IPS DF 6.9 (cell line): ENCODE data around the gene CNTNAP2.

Source experiments
- DNase-seq: peaks from one replicate; pipeline ENCODE4 v3.0.0-alpha.2; 2013; ENCODE audit warnings: low read depth, low spot score
- H3K27ac ChIP-seq: one replicate; pipeline ENCODE4 v1.5.1; 2013; ENCODE audit warnings: low read length, control low read depth
- H3K27me3 ChIP-seq: 2 replicates; pipeline ENCODE4 v1.6.1; 2013; ENCODE audit warnings: mild to moderate bottlenecking, low read length; ENCODE audit not compliant: control insufficient read depth, insufficient read depth
- H3K36me3 ChIP-seq: 2 replicates; pipeline ENCODE4 v1.6.1; 2013; ENCODE audit warnings: low read length; ENCODE audit not compliant: control insufficient read depth, insufficient read depth
- H3K4me1 ChIP-seq: 2 replicates; pipeline ENCODE4 v1.6.1; 2013; ENCODE audit warnings: low read length; ENCODE audit not compliant: control insufficient read depth, insufficient read depth
- H3K4me3 ChIP-seq: 2 replicates; pipeline ENCODE4 v1.5.1; 2013; ENCODE audit warnings: mild to moderate bottlenecking, low read length
- H3K9me3 ChIP-seq: 2 replicates; pipeline ENCODE4 v1.6.1; 2013; ENCODE audit warnings: low read length, inconsistent platforms; ENCODE audit not compliant: control insufficient read depth, insufficient read depth
- WGBS: extraction: QIAGEN DNeasy Blood & Tissue Kit; methylation state at CpG from one replicate; pipeline ENCODE4 v1.1.7; 2013; ENCODE audit warnings: mixed read lengths, missing lambda C conversion rate; ENCODE audit not compliant: insufficient read length, insufficient coverage; 5-methylcytosine and 5-hydroxymethylcytosine counted together

Gene CNTNAP2

DNA sequence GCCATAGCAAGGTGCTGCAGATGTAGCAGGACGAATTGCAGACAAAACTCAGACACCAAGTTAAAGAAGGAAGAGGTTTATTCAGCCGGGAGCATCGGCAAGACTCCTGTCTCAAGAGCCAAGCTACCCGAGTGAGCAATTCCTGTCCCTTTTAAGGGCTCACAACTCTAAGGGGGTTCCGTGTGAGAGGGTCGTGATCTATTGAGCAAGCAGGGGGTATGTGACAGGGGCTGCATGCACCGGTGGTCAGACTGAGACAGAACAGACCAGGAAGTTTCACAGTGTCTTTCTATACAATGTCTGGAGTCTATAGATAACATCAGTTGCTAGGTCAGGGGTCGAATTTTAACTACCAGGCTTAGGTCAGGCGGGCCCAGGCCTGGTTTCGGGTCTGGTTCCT lies 2252.0 kb downstream of the CNTNAP2 start:
- no peaks in the 10 kb centered on the region for H3K9me3 ChIP-seq
- no peaks in the 10 kb centered on the region; the same call in 1 of the 2 replicates for H3K36me3 ChIP-seq
- no peak for DNase-seq
- H3K4me3 ChIP-seq = no peak overlapping the region
- no peaks in the 10 kb centered on the region for H3K4me1 ChIP-seq
- no peaks in the 10 kb centered on the region for H3K27me3 ChIP-seq
- no peak overlapping the region for H3K27ac ChIP-seq
- WGBS = no CpG with 5 or more reads among the region's 10 CpGs

DNA sequence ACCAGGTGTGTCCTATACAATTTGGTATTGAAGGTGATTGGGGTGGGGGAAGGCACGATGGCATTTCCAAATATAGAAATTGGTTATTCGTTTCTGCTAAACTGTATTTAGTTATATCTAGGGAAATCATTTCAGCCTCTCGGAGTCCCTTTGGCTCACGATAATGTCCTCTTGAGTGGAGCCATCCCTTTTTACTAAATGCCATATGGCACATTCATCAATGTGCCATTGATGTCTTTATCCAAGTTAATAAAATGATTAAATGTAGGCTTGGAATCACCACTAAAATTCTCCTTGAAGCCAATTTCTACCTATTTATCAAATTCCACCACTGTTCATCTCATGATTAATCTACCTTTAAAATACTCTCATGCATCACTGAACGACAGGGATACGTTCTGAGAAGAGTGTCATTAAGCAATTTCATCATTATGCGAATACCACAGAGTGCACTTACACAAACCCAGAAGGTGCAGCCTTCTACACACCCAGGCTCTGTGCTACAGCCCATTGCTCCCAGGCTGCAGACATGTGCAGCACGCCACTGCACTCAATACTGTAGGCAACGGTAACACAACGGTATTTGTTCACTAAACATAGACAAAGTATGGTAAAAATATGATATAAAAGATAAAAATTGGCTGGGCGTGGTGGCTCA lies 2254.8 kb downstream of the CNTNAP2 start:
- DNase-seq = no peak
- Histone ChIP-seq H3K27me3 (no peaks in the 10 kb centered on the region), H3K9me3 (no peaks in the 10 kb centered on the region), H3K36me3 (no peaks in the 10 kb centered on the region; the same call in 1 of the 2 replicates), H3K4me1 (no peaks in the 10 kb centered on the region), H3K4me3 (no peak overlapping the region), H3K27ac (no peak overlapping the region)
- no CpG with 5 or more reads among the region's 11 CpGs for WGBS

DNA sequence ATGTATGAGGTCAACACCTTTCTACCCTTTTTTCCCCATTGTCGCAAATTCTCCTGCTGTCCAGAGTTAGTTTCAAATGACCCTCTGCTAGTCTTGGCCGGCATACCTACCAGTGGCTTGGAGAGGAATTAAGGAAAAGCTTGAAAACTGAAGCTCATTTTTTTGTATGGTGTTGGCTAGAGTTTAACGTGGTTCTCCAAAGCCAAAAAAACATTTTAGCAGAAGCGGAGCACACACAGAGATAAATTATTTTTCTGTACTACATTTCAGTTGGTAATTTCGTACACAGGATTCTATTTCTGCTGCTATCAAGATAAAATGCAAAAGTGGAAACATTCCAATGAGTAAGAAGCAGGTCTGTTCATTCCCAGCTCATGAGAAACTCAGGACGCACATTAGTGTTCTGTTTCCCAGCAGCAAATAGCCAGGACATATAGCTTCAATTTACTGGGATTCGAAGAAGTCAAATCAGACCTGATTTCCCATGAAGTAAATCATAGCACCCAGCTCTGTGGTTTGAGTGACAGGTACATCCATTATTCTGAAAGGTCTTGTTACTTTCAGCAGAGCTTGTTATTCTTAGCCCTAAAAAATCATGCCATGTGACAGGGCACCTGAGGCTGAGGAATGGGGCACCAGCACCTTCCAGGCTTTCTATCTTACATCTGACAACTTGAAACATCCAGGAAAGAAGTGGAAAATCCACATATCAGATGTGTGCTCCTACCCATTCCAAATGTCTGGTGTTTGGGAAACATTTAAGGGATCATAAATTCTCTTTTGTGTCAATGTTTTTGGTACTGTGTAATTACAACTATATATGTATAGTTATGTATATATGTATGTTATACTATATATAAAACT lies 2258.0 kb downstream of the CNTNAP2 start:
- DNase-seq = no peak
- Histone ChIP-seq H3K4me1 (no peaks in the 10 kb centered on the region), H3K4me3 (no peak overlapping the region), H3K27me3 (no peaks in the 10 kb centered on the region), H3K27ac (no peak overlapping the region), H3K36me3 (no peaks in the 10 kb centered on the region), H3K9me3 (no peaks in the 10 kb centered on the region)
- WGBS = no CpG with 5 or more reads among the region's 7 CpGs

DNA sequence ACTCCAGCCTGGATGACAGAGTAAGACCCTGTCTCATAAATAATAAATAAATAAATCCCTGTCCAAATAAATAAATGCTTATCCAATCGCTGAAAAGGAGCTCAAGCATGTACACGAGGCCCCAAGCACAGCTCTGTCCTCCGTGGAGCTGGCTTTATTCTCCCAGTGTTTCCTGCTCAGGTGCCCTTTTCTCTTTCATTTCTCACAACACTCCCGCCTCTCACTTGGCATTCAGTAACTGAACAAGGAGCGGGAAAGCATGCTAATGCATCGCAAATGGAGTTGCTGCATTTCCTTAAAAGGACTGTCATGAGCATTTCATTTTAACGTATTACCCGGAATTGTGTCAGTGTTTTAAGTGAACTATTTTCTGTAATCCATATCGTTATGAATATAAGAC lies 2263.1 kb downstream of the CNTNAP2 start:
- Histone ChIP-seq H3K4me3 (no peak overlapping the region), H3K27ac (no peak overlapping the region), H3K9me3 (no peaks in the 10 kb centered on the region), H3K36me3 (no peaks in the 10 kb centered on the region; the same call in 1 of the 2 replicates), H3K27me3 (no peaks in the 10 kb centered on the region), H3K4me1 (no peaks in the 10 kb centered on the region; the same call in 1 of the 2 replicates)
- no peak for DNase-seq
- WGBS = no CpG with 5 or more reads among the region's 9 CpGs

DNA sequence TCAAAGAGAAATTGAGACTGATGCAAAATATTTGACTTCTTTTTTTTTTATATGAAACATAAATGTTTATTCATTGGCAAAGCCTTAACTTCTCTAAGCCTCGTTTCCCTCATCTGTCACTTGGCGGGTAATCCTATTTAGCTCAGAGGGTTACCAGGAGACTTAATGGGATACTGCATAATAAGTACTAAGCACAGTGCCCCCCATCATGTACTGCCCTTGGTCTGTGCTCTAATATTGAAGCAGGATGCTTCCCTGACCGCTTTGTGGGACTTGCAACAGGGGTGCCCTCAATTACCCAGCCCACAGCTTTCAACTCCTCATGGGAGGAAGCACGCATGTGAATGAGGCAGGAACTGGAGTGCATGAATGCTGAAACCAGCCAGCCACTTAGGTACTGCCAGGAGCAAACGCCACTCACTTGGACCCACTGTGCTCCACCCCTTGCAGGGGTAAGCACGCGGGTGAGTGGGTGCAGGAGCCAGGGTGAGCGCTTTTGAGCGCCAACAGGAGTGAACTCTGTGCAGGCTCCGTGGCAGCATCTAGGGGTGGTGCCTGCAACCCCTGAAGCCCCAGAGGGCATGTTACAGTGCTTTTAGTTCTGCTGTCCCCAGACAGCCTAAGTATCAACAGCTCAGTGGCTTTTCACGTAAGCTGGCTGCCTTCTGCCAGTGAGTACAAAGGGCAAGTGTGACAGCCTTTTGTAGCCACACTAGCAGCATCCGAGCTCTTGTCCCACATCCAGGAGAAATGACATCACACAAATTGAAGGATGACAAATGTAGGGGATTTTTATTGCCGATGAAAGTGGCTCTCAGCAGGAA lies 2264.2 kb downstream of the CNTNAP2 start:
- Histone ChIP-seq H3K4me1 (peaks cover 2% of the 10 kb centered on the region; the same call in 1 of the 2 replicates), H3K4me3 (no peak overlapping the region), H3K27ac (no peak overlapping the region), H3K9me3 (no peaks in the 10 kb centered on the region), H3K27me3 (no peaks in the 10 kb centered on the region), H3K36me3 (no peaks in the 10 kb centered on the region; the same call in 1 of the 2 replicates)
- DNase-seq = no peak
- WGBS = no CpG with 5 or more reads among the region's 13 CpGs

DNA sequence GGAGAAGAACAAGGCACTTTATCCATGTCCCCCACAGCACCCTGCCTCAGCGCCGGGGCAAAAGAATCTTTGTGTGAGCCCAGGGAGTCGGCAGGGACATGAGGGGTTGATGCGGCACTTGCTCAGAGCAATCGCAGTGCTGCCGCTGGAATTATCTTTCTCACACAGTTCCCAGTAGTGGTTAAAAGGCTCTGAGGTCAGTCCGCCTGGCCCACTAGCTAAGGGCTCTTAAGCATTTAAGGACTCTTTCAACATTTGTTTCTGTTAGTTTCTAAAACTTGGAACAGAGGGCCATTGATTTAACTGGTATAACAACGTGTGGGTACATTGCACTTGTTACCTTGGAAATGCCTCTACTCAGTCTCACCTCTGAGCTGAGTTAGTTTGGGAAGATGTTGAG lies 2266.0 kb downstream of the CNTNAP2 start:
- Histone ChIP-seq H3K36me3 (no peaks in the 10 kb centered on the region; the same call in 1 of the 2 replicates), H3K27me3 (no peaks in the 10 kb centered on the region), H3K27ac (no peak overlapping the region), H3K4me3 (no peak overlapping the region), H3K9me3 (no peaks in the 10 kb centered on the region), H3K4me1 (peaks cover 2% of the 10 kb centered on the region; the same call in 1 of the 2 replicates)
- no peak for DNase-seq
- no CpG with 5 or more reads among the region's 8 CpGs for WGBS

GRCh38 chr7:148383651-148384050 lies 2267.1 kb downstream of the CNTNAP2 start:
- H3K27me3 ChIP-seq = no peaks in the 10 kb centered on the region
- no peaks in the 10 kb centered on the region; the same call in 1 of the 2 replicates for H3K36me3 ChIP-seq
- no peak overlapping the region for H3K27ac ChIP-seq
- H3K4me3 ChIP-seq = no peak overlapping the region
- peaks cover 2% of the 10 kb centered on the region; the same call in 1 of the 2 replicates for H3K4me1 ChIP-seq
- no peak for DNase-seq
- no peaks in the 10 kb centered on the region for H3K9me3 ChIP-seq
- no CpG with 5 or more reads among the region's 14 CpGs for WGBS

- Histone ChIP-seq H3K4me1 (peaks cover 2% of the 10 kb centered on the region; the same call in 1 of the 2 replicates), H3K27ac (no peak overlapping the region), H3K4me3 (no peak overlapping the region), H3K9me3 (no peaks in the 10 kb centered on the region), H3K36me3 (no peaks in the 10 kb centered on the region; the same call in 1 of the 2 replicates), H3K27me3 (no peaks in the 10 kb centered on the region)
- DNase-seq = no peak
- no CpG with 5 or more reads among the region's 10 CpGs for WGBS
Observed at GRCh38 chr7:148385009-148385682, 2268.5 kb downstream of the CNTNAP2 start.

DNA sequence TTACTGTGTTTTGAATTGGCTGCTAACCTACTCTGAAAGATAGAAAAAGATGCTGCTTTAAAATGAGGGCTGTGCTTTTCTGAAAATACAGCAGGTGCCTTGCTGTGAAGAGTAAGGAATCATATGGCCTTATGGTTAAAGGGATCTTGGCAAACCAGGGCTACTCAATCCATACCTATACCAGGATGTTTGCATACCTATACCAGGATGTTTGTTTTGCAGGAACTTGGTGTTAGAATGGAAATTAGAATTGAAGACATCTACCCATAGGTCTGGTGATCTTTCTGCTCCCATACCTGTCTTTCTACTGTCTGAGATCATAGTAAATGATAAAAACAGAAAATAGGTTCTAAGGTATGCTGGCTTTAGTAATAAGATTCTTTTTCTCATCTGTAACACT lies 2273.8 kb downstream of the CNTNAP2 start:
- Histone ChIP-seq H3K27ac (no peak overlapping the region), H3K9me3 (no peaks in the 10 kb centered on the region), H3K27me3 (no peaks in the 10 kb centered on the region), H3K36me3 (no peaks in the 10 kb centered on the region), H3K4me3 (no peak overlapping the region), H3K4me1 (peaks cover 2% of the 10 kb centered on the region; the same call in 1 of the 2 replicates)
- DNase-seq = no peak

DNA sequence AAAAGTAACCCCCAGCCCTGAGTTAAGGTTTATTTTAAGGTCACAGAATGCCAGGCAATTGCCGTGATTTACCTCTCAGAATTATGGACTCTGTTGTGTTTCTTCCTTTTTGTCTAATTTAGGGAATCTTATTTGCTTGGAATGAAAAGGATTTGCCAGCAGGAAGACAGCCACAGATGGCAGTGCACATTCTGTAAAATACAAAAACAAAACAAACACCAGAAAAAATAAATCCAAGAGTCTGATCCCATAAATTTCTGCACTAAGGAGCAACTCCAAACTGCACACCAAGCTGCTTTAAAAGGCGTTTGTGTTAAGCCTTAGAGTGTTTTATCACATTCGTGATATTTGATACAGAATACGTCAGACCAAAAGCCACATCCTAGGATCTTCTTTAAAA lies 2275.0 kb downstream of the CNTNAP2 start:
- WGBS = no CpG with 5 or more reads among the region's 4 CpGs
- H3K4me1 ChIP-seq = peaks cover 8% of the 10 kb centered on the region; the same call in 1 of the 2 replicates
- no peaks in the 10 kb centered on the region for H3K27me3 ChIP-seq
- no peak overlapping the region for H3K27ac ChIP-seq
- H3K36me3 ChIP-seq = no peaks in the 10 kb centered on the region
- no peaks in the 10 kb centered on the region for H3K9me3 ChIP-seq
- no peak for DNase-seq
- no peak overlapping the region for H3K4me3 ChIP-seq
